Stimulated activated CD4-positive, alpha-beta T cell treated with anti-CD3 and anti-CD28 coated beads, Interleukin-4, amount 100 ng/mL, for 48 hours (primary cell): ENCODE measurements around the gene TANC2.
"Not testable (repeated sequence)": the region's sequence is repeated elsewhere in the genome, so short reads cannot be mapped to it uniquely, and the experiment has no call there.

Source experiments
- DNase-seq, 2 donors: peaks; one replicate each; pipeline ENCODE4 v3.0.0-alpha.2; 2020; ENCODE audit warnings: low read depth in 2 of 2

The TANC2 gene

DNA sequence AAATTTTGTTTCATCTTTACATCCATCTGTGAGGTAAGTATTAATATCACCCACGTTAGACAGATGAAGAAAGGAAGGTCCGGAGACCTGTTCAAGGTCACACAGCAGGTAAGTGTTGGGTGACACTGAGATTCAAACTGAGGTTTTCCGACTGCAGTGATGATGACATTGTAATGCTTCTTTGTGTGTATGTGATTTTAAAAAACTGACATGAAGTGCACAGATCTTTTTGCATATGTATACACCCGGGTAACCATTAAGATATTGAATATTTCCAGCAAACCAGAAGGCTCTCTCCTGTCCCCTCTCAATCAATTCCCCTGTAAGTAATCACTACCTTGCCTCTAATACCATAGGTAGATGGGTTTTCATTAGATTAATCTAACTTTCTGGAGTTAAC, 1.5 kb upstream of the TANC2 start:
- DNase-seq: no peak

DNA sequence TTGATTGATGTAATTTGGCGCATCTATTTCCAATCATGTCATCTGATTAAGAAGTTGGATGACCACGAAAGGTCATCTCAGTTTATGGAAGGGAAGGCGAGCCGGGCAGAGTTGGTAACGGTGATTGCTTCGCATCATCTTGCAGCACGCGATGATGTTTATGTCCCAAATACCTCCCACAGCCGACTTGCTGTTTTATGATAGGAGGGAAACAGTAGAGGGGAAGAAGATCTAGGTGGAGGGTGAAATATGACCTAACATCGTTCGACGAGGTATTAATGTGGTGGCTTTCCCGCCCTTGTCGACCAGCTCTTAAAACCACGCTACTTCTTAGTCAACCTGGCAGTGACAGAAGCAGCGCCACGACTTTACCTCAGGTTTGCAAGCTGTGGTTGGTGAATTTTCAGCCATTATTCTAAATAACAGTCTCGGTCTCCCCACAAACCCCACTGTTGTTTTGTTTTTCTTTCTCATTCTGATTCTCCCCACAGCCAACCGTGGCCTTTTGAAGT, 805 bp upstream of the TANC2 start:
- peak; percentile 22 to 47 for DNase-seq

DNA sequence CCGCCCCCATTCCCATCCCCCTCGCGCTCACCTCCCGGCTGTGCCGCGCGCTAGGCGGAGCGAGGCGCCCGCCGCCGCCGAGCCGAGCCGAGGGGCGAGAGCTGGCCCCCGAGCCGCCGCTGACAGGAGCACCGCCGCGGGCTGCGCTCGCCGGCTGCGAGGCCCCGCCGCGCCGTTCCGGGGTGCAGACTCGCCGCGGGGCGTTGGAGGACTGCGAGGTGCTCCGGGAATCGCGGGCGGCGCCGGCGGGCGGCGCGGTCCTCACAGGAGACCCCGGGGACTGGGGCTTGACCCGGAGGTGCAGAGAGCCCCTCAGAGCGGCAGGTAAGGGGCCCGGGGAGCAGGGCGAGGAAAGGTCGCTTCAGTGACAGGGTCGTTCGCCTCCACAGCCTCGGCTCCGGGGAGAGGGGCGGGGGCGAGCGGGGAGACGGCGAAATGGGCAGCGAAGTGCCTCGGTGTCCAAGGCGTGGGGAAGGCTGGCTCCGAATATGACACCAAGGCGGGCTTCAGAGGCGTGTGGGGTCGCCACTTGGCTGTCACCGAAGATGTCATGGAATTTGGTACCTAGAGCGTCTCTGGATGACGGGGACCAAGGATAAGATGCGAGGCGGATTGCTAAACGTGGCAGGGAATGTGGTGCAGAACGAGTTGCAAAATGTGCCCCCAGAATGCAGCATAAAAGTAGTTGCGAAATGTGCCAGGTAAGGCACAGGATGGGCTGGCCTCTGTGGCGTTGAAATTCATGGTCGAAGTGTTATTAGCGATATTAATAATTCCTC, 580 bp downstream of the TANC2 start:
- DNase-seq: peak; percentile 35 to 53

DNA sequence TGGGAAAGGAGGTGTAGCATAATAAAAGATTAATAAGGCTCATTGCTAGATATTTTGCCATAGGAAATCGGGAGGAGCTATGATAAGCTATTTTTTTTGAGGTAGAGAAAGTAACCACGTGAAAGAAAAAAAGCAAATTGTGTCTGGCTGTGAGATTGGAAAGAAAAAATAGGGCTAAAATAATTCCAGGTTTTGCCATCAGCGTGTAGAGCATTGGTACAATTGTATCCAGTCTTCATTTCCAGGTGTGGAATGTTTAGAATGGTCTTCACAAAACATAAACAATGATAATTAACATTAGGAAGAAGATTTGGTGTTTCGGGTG, 1.1 kb downstream of the TANC2 start:
- DNase-seq: no peak

DNA sequence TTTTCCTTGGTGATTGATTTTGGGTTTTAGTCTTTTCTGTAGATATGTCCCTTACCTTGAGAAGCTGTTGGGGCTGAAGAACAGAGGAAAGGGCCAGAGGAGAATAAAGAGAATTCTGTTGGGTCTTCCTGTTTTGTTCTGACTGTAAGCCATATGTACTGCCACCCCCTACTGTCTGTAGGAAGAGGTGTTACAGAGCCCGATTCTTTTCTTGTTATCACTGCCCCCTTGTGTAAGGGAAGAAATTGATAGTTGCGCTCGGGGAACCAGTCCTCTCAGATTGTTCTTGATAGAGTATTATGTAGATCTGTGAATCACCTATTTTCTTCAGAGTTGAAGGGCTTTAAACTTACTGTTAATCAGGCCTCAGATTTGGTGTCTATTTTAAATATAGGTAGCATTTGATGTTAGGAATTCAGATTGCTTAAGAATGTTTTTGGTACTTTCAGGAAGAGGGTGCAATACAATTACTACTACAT, 2.4 kb downstream of the TANC2 start:
- peak in 1 of 2 donors; percentile 19 for DNase-seq

DNA sequence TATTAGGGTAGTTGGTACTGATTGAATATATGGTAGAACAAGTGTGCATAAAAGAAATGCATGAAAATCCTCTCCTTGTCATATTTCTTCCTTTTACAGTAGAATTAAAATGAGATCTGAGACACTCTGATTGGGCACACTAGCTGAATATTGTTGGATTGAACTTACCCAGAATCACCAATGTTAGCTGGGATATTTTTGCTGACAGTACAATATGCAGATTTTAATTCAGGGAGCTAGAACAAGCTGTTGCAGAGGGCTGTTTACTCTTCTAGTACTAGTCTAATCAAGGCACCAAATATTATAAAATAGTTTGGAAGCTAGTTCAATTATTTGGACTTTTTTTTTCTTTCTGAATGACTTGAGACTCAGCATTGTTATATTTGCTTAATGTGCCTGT, 4.6 kb downstream of the TANC2 start:
- DNase-seq: no peak

DNA sequence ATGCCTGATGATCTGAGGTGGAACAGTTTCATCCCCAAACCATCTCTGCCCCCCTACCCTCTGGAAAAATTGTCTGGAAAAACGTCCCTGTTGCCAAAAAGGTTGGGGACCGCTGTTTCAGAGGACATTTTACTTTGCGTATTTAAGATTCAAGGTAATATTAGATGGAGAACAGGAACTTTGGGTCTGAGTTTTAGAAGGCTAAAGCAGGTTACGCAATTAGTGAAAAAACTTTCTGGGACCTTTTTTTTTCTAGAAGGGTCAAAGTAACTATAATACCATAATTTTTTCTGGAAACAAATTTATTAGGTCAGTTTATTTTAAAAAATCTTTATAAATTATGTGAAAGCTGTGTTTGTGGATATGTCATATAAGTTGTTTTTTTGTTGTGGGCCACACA, 5.8 kb downstream of the TANC2 start:
- no peak for DNase-seq

DNA sequence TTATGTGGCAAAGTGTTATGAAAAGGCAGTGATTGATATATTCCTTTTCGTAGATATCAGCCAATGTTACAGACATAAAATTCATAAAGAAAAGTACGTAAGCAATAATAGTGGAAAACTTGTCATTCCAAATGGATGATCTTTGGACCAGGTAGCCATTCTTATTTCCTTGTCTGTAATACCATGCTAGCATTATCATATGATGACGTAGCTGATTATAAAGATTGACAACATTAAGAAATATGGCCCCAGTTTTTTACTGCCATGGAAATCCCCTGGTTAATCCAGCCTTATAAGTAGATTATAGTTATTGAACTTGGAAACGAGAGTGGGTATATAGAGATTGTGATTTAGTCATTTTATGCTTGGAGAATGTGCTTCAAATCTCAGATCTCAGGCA, 8.8 kb downstream of the TANC2 start:
- no peak for DNase-seq

DNA sequence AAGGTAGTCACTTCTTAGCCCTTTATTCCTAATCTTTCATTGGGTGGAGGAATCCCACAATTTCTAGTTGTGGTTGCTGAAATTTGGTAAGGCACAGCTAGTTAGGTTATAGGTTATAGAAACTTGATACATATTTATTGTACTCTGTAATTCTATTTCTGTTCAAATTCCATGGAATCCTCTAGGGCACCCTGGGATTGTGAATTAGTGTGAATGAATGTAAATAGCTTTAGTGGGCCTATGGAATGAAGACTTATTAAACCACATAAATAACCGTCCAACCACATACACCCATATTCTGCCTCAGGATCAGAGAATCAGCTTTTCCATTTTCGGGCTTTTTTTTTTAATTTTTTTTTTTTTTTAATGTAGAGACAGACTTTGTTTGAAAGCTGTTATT, 9.2 kb downstream of the TANC2 start:
- DNase-seq: no peak

DNA sequence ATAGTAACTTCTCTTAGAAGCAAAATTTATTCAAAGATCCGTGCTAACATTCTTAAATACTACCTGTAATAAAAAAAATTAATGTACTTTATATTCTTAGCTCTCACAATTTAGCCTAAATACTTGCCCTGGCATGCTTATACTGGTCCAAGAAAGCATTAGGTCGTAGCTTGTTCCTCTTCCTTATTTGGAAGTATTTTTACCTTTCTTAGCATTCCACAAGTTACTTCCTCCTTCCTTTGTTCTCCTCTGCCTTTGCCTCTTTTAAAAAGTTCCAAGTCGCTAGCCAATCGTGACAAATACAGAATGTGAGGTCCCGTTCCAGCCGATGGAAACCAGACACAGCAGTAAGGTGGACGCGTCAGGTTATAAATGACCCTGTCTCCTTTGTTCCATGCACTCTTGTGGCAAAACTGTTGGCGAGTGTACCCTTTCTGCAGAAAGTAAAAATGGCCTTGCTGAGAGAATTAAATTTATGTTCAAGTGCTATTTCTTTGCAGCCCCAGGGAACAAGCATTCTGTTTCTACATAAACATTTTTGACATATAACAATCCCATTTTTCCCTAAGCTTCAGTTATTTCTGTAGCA, 10.7 kb downstream of the TANC2 start:
- not testable (repeated sequence) for DNase-seq

DNA sequence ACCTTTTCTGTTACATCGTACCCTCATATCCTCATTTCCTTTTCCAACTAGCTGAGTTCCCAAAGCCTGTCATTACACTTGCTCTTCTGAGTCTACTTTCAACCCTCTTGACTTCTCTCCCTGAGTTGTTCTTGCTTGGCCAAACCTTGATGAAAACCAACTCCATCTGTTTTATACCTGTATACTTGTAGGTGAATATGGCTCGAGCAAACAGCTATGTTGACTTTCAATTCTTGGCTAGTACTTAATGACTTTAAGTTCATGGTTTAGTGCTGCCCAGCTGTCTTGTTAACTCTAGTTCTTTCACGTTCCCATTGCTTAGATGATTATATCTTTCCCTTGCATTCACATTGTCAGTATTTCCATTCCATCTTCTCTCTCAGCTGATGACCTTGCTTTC, 14.8 kb downstream of the TANC2 start:
- DNase-seq: no peak

DNA sequence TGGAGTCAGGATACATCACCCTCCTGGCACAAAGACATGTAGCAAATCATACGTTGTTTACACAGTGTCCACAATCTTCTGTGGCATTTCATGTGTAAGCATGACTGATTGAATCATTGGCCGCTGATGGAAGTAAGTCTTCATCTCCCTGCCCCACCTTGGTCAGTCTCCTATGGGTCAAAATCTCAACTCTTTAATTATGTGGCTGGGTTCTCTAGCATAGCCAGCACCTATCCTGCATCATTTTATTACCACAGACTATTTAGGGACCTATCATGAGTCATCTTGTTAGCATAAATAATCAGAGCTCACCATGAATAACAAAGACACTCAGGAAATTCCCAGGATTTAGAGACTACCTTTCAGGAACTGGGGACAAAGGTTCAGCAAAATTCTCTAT, 15.9 kb downstream of the TANC2 start:
- DNase-seq: no peak

DNA sequence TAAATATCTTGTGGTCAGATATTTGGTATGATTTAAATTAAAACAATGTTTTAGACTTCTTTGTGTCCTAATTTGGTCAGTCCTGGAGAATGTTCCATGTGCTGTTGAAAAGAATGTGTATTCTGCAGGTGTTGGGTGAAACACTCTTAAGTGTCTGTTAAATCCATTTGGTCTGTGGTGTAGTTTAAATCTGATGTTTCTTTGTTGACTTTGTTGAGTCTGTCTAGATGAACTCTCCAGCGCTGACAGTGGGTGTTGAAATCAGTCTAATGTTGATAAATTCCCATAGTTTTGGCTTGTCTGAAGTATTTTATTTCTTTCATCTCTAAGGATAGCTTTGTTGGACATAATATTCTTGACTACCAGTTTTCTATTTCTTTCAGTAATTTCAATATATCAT, 18.8 kb downstream of the TANC2 start:
- DNase-seq: no peak

DNA sequence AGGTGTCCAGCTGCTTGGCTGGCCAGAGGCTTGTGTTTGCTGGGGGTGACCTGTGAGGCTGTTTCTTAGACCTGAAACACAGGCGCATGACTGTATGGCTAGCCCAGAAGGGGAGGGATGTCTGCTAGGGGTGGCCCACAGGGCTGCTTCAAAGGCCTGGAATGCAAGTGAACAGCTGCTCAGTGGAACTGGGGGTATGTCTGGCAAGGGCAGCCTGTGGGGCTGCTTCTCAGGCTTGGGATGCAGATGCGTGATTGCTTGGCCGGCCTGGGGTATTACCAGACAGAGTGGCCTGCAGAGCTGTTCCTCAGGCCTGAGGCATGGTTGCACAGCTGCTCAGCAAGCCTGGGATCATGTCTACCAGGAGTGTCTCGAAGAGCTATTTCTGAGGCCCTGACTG, 20.5 kb downstream of the TANC2 start:
- DNase-seq: no peak

DNA sequence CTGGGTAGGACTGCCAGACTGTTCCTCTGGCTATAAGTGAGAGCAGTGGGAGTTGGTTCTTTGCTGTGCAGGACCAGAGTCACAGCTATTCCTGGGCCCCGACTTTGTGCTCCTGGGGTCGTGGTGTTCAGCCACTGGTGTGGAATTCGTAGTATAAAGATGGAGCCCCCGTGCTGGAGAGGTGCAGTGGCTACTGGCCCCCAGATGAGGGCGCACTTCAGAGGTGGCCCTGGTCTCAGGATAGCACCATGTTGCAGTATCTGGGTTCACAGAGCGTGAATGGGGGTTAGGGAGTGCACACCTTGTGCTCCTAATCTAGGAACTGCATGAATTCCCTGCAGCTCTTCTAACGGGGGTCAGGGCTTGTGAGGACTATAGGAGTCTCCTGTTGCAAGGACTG, 21.1 kb downstream of the TANC2 start:
- DNase-seq: no peak

DNA sequence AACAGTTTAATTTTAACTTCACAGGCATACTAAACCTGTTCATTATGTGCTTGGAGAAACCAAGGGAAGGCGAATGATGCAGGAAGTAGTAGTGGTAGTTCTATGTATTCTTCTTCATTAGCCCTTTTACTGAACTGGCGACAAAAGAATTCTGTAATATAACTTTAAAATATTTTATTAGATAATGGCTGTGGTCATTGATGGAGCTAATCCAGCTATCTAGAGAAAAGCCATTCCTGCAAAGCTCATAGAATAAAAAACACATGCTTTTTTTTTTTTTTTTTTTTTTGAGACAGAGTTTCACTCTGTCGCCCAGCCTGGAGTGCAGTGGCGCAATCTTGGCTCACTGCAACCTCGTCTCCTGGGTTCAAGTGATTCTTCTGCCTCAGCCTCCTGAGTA, 23.5 kb downstream of the TANC2 start:
- DNase-seq: no peak

DNA sequence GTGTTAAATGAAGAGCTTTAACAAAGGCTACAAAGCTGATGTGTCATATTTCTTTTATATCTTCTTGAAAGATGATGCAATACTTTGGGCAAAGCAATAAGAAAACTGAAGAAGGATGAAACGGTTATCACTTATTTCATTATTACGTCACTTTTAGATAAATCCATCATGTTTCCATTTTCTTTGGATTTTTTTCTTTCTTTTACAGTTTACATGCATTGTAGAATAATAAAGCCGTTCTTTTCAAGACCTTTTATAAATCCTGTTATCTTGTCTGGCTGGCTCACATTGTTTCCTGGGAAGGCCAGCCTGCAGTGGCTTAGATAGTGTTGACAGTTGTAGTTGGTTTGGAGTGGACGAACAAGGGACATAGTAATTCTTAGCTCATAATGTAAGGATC, 28.9 kb downstream of the TANC2 start:
- no peak for DNase-seq

DNA sequence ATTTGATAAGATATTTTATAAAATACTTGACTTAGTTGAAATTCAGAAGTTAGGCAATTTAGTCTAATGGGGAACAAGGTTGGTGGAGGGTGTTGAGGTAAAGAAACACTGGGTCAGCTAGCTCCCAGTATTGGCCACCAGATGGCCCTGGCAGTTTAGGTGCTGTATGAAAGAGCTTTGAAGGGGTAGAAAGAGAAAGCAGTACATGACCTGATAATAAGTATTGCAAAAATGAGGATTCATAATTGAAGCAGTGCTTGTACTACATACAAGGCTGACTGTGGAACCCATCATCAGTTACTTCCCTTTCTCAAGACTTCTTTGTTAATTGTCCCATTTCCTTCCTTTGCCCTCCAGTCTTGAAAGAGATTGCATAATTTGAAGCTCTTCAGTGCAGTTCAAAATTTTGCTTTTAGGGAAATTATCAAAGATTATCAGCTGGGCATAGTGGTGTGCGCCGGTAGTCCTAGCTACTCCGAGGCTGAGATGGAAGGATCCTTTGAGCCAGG, 29.4 kb downstream of the TANC2 start:
- peak in 1 of 2 donors; percentile 9 for DNase-seq

DNA sequence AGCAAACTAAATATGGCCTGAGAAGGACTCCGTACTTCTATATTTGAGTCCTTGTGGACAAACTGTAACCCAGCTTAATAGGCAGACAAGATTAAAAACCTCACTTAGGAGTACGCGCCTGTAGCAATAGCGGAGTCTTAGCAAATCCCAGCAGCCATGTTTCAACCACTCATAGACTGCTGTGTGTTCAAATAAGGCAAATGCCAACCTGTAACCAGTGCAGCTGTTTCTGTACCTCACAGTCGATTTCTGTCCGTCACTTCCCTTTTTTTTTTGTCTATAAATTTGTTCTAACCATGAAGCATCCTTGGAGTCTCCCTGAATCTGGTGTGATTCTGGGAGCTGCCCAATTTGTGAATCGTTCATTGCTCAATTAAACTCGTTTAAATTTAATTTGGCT, 30.2 kb downstream of the TANC2 start:
- no peak for DNase-seq

DNA sequence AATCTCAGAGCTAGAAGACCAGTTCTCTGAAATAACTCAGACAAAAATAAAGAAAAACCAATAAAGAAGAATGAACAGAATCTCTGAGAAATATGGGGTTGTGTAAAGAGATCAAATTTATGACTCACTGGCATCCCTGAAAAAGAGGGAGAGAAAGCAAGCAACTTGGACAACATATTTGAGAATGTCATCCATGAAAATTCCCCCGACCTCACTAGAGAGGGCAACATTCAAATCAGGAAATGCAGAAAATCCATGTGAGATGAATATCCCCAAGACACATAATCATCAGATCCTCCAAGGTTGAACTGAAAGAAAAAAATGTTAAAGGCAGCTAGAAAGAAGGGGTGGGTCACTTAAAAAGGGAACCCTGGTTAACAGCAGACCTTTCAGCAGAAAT, 32.1 kb downstream of the TANC2 start:
- no peak for DNase-seq

DNA sequence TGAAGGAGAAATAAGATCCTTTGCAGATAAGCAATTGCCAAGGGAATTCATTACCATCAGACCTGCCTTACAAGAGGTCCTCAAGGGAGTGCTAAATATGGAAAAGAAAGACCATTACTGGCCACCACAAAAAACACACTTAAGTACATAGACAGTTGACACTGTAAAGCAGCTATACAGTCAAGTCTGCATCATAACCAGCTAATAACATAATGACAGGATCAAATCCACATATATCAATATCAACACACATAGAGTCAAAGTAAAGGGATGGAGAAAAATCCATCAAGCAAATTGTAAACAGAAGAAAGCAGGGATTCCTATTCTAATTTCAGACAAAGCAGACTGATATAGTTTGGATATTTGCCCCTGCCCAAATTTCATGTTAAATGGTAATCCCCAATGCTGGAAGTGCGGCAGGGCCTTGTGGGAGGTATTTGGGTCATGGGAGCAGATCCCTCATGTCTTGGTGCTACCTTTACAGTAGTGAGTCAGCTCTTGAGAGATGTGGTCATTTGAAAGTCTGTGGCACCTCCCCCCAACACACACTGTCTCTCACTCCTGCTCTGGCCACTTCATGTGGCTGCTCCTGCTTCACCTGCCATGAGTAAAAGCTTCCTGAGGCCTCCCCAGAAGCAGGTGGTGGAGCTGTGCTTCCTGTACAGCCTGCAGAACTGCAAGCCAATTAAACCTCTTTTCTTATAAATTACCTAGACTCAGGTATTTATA, 32.8 kb downstream of the TANC2 start:
- no peak for DNase-seq

DNA sequence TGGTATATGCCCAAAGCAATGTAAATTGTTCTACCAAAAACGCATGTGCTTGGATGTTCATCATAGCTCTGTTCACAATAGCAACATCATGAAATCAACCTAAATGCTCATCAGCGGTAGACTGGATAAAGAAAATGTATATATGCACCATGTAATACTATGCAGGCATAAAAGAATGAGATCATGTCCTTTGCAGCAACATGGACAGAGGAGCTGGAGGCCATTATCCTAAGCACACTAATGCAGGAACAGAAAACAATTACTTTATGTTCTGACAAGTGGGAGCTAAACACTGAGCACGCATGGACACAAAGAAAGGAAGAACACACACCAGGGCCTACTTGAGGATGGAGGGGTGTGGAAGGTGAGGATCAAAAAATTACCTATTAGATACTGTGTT, 33.7 kb downstream of the TANC2 start:
- no peak for DNase-seq
